B cell (primary cell): ENCODE results near the gene CCL22. TPM values are rescaled to one million over a fixed set of nuclear protein-coding genes. Genes with fewer than 3 reads are reported as not detected.

Experiments
- ATAC-seq: fragments of 200-7000 bp; cut with Tn5 transposase; one replicate; pipeline ENCODE4 v1.10.0; 2021; ENCODE audit warnings: low read depth, mild to moderate bottlenecking, moderate number of reproducible peaks, moderate library complexity
- CTCF ChIA-PET: fragments of 350-600 bp; sonication (Branson Sonifier 250); formaldehyde crosslinking; loops from one replicate; lab custom pipeline; 2021; ENCODE audit warnings: antibody characterized with exemption, inconsistent platforms; lab: Charles Lee
- POLR2A ChIA-PET: fragments of 350-600 bp; sonication (Branson Sonifier 250); formaldehyde crosslinking; loops from one replicate; lab custom pipeline; 2021; ENCODE audit warnings: antibody characterized with exemption; lab: Charles Lee
- DNase-seq: peaks from one replicate; pipeline ENCODE4 v3.0.0; 2013
- H2AFZ ChIP-seq: 2 replicates; pipeline ENCODE4 v1.6.1; 2012; ENCODE audit warnings: mild to moderate bottlenecking, low read depth, low read length; ENCODE audit not compliant: insufficient read depth, poor library complexity, severe bottlenecking
- H3K27ac ChIP-seq, 2 donors: 1 replicate in 1 of 2; 2 replicates in 1 of 2; pipeline ENCODE4 v1.5.1; 2012 to 2013; ENCODE audit warnings: low read length in 2 of 2, mild to moderate bottlenecking in 2 of 2, moderate library complexity in 1 of 2
- H3K27me3 ChIP-seq, 4 experiments: fragments of 200-600 bp in 1 of 4; sonication (generic) in 1 of 4; replicated peaks in 1 of 4; 1 replicate in 2 of 4; 2 replicates in 2 of 4; pipeline versions ENCODE4 v1.6.1 to v1.7.0; 2013 to 2016; ENCODE audit warnings: low read length in 3 of 4, mild to moderate bottlenecking in 2 of 4, mixed read lengths in 1 of 4, moderate library complexity in 1 of 4; ENCODE audit not compliant: insufficient read depth in 4 of 4, control insufficient read depth in 3 of 4; ENCODE audit errors: control extremely low read depth in 1 of 4
- H3K36me3 ChIP-seq, 2 experiments: replicated peaks in 1 of 2; 1 replicate in 1 of 2; 2 replicates in 1 of 2; pipeline versions ENCODE4 v1.6.1 to v1.7.1; 2013; ENCODE audit warnings: low read length in 1 of 2; ENCODE audit not compliant: insufficient read depth in 2 of 2, control insufficient read depth in 1 of 2; ENCODE audit errors: control extremely low read depth in 1 of 2, extremely low read depth in 1 of 2
- H3K4me1 ChIP-seq, 2 donors: fragments of 200-600 bp in 1 of 2; sonication (generic) in 1 of 2; 1 replicate in 1 of 2; 2 replicates in 1 of 2; pipeline versions ENCODE4 v1.5.1 to v1.6.1; 2013 to 2017; ENCODE audit warnings: low read length in 2 of 2; ENCODE audit not compliant: control insufficient read depth in 2 of 2, insufficient read depth in 2 of 2
- H3K4me2 ChIP-seq: replicated peaks from 2 replicates; pipeline ENCODE3; 2012; ENCODE audit warnings: mild to moderate bottlenecking, low read depth, low read length; ENCODE audit not compliant: poor library complexity, severe bottlenecking
- H3K4me3 ChIP-seq, 5 experiments: fragments of 200-600 bp in 1 of 5; sonication (generic) in 1 of 5; 1 replicate in 3 of 5; 2 replicates in 2 of 5; pipeline versions ENCODE4 v1.5.1 to v1.7.0; 2011 to 2016; ENCODE audit warnings: low read length in 4 of 5, mild to moderate bottlenecking in 4 of 5, low read depth in 2 of 5, control low read depth in 1 of 5, moderate library complexity in 1 of 5; ENCODE audit not compliant: insufficient read depth in 1 of 5; ENCODE audit errors: control extremely low read depth in 1 of 5, extremely low read depth in 1 of 5
- H3K79me2 ChIP-seq: fragments of 200-600 bp; sonication (generic); one replicate; pipeline ENCODE4 v1.6.0; 2016; ENCODE audit warnings: low read length; ENCODE audit not compliant: control insufficient read depth, insufficient read depth
- H3K9ac ChIP-seq: fragments of 200-600 bp; sonication (generic); 2 replicates; pipeline ENCODE4 v1.6.1; 2017; ENCODE audit warnings: mild to moderate bottlenecking, low read length, moderate library complexity
- H3K9me3 ChIP-seq, 3 donors: one replicate each; pipeline versions ENCODE4 v1.6.1 to v1.7.1; 2013; ENCODE audit warnings: low read length in 2 of 3; ENCODE audit not compliant: control insufficient read depth in 2 of 3, insufficient read depth in 1 of 3; ENCODE audit errors: control extremely low read depth in 1 of 3
- H4K20me1 ChIP-seq: 2 replicates; pipeline ENCODE4 v1.6.0; 2012; ENCODE audit warnings: mild to moderate bottlenecking, low read length; ENCODE audit not compliant: insufficient read depth, control insufficient read depth, poor library complexity, severe bottlenecking
- H3K27ac Mint-ChIP-seq: one replicate; pipeline ENCODE4 v1.8.0; 2021; ENCODE audit warnings: mixed read lengths
- H3K27me3 Mint-ChIP-seq: one replicate; pipeline ENCODE4 v1.8.0; 2021; ENCODE audit warnings: mixed read lengths
- H3K4me1 Mint-ChIP-seq: one replicate; pipeline ENCODE4 v1.8.0; 2021; ENCODE audit warnings: mixed read lengths
- H3K4me3 Mint-ChIP-seq: one replicate; pipeline ENCODE4 v1.8.0; 2021; ENCODE audit warnings: mixed read lengths
- H3K9me3 Mint-ChIP-seq: one replicate; pipeline ENCODE4 v1.8.0; 2022; ENCODE audit warnings: mixed read lengths; ENCODE audit not compliant: insufficient read depth
- EZH2 ChIP-seq: IDR thresholded peaks from 2 replicates; pipeline ENCODE4 v1.6.1; 2012; ENCODE audit warnings: borderline replicate concordance, low read depth, mild to moderate bottlenecking, moderate library complexity, low read length; ENCODE audit not compliant: insufficient read depth, poor library complexity, severe bottlenecking
- WGBS: methylation state at CpG from one replicate; pipeline ENCODE4 v1.1.5; 2013; ENCODE audit warnings: missing lambda C conversion rate; ENCODE audit not compliant: insufficient coverage; 5-methylcytosine and 5-hydroxymethylcytosine counted together
- intact Hi-C: fragments of 100-400 bp; cut with micrococcal nuclease; formaldehyde crosslinking; loops from one replicate; pipeline ENCODE4 v1.10.0; 2022
- polyA plus RNA-seq: library from polyadenylated mRNA; depleted of rRNA; stranded (reverse); fragments of >200 nt; gene quantifications from 2 replicates; pipeline ENCODE4 v1.2.3, GENCODE V29; 2012
- total RNA-seq, 2 donors: library from RNA; stranded (reverse); fragments of 120-200 nt in 1 of 2; gene quantifications; 1 replicate in 1 of 2; 2 replicates in 1 of 2; pipeline versions ENCODE4 v1.2.3 to v1.2.4, GENCODE V29; 2013 to 2022
- TF ChIP-seq, protein P1 (sequence below): fragments of 200-600 bp; IDR thresholded peaks from one replicate; pipeline ENCODE4 v1.8.0; 2022; ENCODE audit warnings: antibody characterized with exemption, mild to moderate bottlenecking

The CCL22 gene
- total and polyA plus RNA-seq, 2 donors (not counting 1 experiment from before 2014, with no cell fraction given), result 0.04 to 91.5 TPM

DNA sequence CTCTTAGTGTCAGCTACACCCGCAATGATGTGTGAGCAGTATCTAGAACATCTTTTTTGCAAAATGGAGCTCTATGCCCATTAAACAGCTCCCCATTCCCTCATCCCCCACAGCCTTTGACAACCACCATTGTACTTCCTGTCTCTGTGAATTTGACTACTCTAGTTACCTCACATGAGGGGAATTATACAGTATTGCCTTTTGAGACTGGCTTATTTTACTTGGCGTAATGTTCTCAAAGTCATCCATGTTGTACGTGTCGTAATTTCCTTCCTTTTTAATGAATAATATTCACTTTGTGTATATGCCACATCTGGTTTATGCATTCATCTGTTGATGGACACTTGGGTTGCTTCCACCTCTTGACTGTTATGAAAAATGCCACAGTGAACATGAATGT lies 23.2 kb upstream of the CCL22 start:
- Mint-ChIP-seq H3K9me3 (peaks cover 9% of the 10 kb centered on the region), H3K4me3 (no peak overlapping the region), H3K27me3 (no peaks in the 10 kb centered on the region), H3K4me1 (peaks cover 9% of the 10 kb centered on the region), H3K27ac (no peak overlapping the region)
- Histone ChIP-seq H3K4me1 (peaks cover 10 to 12% of the 10 kb centered on the region in 2 donors), H3K36me3 (no peaks in the 10 kb centered on the region), H3K4me2 (no peak overlapping the region), H3K9ac (no peak overlapping the region), H4K20me1 (no peaks in the 10 kb centered on the region), H3K9me3 (peaks cover 0 to 4% (median 4%) of the 10 kb centered on the region in 3 donors), H3K27me3 (peaks cover 0 to 3% (median 0%) of the 10 kb centered on the region in 4 experiments), H2AFZ (no peak overlapping the region), H3K4me3 (no peak overlapping the region), H3K27ac (no peak overlapping the region), H3K79me2 (no peaks in the 10 kb centered on the region)
- POLR2A ChIA-PET, result no interaction called here
- no peak for TF ChIP-seq EZH2
- TF ChIP-seq, protein P1, sequence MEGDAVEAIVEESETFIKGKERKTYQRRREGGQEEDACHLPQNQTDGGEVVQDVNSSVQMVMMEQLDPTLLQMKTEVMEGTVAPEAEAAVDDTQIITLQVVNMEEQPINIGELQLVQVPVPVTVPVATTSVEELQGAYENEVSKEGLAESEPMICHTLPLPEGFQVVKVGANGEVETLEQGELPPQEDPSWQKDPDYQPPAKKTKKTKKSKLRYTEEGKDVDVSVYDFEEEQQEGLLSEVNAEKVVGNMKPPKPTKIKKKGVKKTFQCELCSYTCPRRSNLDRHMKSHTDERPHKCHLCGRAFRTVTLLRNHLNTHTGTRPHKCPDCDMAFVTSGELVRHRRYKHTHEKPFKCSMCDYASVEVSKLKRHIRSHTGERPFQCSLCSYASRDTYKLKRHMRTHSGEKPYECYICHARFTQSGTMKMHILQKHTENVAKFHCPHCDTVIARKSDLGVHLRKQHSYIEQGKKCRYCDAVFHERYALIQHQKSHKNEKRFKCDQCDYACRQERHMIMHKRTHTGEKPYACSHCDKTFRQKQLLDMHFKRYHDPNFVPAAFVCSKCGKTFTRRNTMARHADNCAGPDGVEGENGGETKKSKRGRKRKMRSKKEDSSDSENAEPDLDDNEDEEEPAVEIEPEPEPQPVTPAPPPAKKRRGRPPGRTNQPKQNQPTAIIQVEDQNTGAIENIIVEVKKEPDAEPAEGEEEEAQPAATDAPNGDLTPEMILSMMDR, result no peak
- intact Hi-C loops, result no loop called here
- ATAC-seq (no peak), DNase-seq (no peak)
- CTCF ChIA-PET, result no interaction called here
- WGBS, result no CpG with 5 or more reads among the region's 4 CpGs

DNA sequence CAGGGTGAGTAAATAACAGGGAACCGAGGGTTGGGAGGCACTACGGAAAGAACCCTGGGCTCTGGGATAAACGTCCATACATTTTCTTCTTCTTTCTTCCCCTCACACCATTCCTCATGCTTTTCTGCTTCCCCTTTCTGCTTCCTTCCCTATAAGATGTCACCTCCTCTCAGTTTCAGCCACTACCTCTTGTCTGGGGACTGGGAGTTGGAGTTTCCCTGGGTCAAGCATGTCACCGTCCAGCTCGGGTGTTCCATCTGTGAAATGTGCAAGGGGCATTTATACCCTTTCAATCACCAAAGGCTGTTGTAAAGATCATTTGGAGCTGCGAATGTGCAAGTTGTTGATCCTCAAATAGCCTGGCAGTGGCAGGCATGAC lies 17.5 kb upstream of the CCL22 start:
- Histone ChIP-seq H3K9ac (no peak overlapping the region), H3K79me2 (no peaks in the 10 kb centered on the region), H3K27me3 (peaks cover 0 to 6% (median 0%) of the 10 kb centered on the region in 4 experiments), H3K4me1 (peaks cover 22 to 31% of the 10 kb centered on the region in 2 donors), H3K9me3 (no peaks in the 10 kb centered on the region), H3K27ac (no peak overlapping the region), H3K36me3 (no peaks in the 10 kb centered on the region), H2AFZ (no peak overlapping the region), H3K4me3 (no peak overlapping the region), H4K20me1 (no peaks in the 10 kb centered on the region), H3K4me2 (peak overlapping the region; percentile 4)
- 41% methylated on average over 2 of the region's 6 CpGs for WGBS
- Mint-ChIP-seq H3K9me3 (no peaks in the 10 kb centered on the region), H3K27ac (peak overlapping the region; percentile 53), H3K4me3 (peak overlapping the region; percentile 52), H3K4me1 (peaks cover 40% of the 10 kb centered on the region), H3K27me3 (peaks cover 11% of the 10 kb centered on the region)
- POLR2A ChIA-PET, result no interaction called here
- CTCF ChIA-PET, result no interaction called here
- intact Hi-C loops, result loop anchor here (1.0 kb wide), 1 partner anchor 8 kb away; no protein-coding TSS in a partner anchor
- TF ChIP-seq, protein P1, result no peak
- no peak for TF ChIP-seq EZH2
- no peak for ATAC-seq
- no peak for DNase-seq
